Activated CD4-positive, alpha-beta T cell treated with anti-CD3 and anti-CD28 coated beads, Interleukin-2, amount 50 U/mL, for 48 hours (primary cell): Measurements from ENCODE around the gene PLD4.
A peak's percentile ranks its signal among the peaks of the same experiment; 100 is the strongest.

Experiments used
- DNase-seq, 2 experiments: peaks; one replicate each; pipeline ENCODE4 v3.0.0-alpha.2; 2020

PLD4 gene

GRCh38 chr14:104929268-104930230, 4.9 kb downstream of the PLD4 start:
- DNase-seq: no peak

- no peak for DNase-seq
Measured at GRCh38 chr14:104930526-104931303, 6.0 kb downstream of the PLD4 start.

DNA sequence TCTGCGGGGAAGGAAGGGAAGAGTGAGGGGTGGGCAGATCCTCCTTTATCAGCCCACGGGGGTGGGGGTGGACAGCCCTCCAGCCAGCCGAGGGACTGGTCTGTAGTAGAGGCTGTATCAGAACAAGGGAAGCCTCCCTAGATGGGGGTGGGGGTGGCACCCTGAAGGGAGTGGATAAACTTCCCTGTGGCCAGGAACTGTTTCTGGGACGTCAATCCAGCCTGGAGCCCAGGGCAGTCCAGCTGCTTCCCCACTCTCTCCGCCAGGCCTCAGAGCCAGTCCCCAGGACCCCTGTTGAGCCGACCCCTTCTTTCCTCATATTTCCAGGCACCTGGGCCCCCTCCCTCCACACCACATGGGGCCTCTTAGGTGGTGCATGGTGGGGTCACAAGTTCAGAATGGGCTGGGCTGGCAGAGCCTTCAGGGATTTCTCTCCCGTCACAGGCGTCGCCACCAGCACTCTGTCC, 6.7 kb downstream of the PLD4 start:
- no peak for DNase-seq

GRCh38 chr14:104931771-104932675, 7.3 kb downstream of the PLD4 start:
- DNase-seq: no peak

DNA sequence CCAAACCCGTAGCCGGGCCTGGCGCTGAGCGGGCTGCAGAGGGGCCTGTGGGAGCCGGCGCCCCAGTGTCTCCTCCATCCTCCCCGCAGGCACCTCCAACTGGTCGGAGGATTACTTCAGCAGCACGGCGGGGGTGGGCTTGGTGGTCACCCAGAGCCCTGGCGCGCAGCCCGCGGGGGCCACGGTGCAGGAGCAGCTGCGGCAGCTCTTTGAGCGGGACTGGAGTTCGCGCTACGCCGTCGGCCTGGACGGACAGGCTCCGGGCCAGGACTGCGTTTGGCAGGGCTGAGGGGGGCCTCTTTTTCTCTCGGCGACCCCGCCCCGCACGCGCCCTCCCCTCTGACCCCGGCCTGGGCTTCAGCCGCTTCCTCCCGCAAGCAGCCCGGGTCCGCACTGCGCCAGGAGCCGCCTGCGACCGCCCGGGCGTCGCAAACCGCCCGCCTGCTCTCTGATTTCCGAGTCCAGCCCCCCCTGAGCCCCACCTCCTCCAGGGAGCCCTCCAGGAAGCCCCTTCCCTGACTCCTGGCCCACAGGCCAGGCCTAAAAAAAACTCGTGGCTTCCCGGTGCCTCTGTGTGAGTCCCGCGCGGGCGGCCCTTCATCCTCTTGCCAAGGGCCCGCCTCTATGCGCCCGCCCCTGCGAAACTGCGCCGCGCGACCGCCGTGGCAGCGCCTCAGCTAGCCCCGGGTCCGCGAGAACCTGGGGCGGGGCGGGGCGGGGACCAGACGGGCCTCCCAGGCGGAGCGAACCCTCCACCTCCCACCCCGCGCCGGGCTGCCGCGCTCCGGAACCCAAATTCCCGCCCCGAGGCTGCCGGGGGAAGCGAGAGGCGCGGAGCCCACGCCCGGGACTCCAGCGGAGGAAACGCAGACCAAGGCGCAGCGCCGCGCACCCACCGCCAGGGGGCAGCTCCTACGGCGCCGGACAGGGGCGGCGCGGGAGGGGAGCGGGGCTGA, 8.3 kb downstream of the PLD4 start:
- peak; percentile 91 to 92 for DNase-seq

DNA sequence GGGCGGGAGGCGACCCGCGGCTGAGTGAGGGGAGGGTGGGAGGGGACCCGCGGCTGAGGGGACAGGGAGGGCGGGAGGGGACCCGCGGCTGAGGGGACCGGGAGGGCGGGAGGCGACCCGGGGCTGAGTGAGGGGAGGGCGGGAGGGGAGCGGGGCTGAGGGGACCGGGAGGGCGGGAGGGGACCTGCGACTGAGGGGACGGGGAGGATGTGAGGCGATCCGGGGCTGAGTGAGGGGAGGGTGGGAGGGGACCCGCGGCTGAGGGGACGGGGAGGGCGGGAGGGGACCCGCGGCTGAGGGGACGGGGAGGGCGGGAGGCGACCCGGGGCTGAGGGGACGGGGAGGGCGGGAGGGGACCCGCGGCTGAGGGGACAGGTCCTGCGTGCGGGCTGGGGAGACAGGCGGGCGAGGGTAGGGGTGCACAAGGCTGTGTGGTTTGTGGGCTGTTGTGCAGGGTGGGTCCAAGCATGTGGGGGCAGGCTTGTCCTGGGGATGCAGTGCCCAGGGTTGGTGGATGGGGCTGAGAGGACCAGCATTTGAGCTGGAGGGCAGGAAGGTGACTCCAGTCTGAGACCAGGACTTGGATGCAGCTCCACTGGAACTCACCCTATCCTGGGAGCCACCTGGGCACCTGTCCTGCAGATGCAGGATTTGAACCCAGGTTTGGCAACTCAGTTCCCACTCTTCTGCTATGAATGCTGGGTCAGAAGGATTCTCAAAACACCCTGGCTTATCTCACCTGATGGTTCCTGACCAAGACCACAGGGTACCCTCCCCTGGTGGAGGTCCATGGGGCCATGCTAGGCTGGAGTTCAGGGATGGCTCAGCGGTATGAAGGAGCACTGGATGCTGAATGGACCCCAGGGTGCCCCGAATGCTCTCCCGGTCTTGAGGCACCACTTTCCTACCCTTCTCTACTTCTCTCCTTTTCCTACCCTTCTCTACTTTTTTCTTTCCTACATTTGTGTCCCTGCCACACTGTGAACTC, 9.4 kb downstream of the PLD4 start:
- DNase-seq: no peak

DNA sequence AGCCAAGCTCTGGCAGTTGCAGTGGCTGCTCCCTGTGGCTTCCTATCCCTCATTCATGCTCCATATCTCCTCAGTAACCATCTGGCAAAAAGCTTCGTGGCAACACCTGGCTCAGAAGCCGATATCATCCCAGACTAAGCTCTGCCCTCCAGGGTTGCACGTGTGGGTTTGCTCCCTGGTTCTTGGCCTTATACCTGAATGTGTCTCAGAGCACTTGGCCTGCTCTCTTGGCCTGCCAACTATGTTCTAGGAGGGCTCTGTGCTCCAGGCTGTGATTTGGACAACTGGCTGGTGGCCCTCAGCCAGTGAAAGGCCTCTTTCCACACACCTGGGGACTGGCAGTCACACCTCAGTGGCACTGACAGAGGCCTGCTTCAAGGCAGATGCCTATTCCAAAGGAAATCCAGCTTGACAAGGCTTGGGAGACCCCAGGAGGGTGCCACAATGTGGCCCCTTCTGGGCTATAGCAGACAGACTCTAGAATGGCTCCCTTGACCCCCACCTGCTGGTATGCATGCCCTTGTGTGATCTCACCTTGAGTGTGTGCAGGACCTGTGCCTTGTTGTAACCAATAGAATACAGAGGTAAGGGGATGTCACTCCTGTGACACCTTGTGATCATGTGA, 10.5 kb downstream of the PLD4 start:
- no peak for DNase-seq

GRCh38 chr14:104935955-104936354, 11.3 kb downstream of the PLD4 start:
- DNase-seq: no peak

DNA sequence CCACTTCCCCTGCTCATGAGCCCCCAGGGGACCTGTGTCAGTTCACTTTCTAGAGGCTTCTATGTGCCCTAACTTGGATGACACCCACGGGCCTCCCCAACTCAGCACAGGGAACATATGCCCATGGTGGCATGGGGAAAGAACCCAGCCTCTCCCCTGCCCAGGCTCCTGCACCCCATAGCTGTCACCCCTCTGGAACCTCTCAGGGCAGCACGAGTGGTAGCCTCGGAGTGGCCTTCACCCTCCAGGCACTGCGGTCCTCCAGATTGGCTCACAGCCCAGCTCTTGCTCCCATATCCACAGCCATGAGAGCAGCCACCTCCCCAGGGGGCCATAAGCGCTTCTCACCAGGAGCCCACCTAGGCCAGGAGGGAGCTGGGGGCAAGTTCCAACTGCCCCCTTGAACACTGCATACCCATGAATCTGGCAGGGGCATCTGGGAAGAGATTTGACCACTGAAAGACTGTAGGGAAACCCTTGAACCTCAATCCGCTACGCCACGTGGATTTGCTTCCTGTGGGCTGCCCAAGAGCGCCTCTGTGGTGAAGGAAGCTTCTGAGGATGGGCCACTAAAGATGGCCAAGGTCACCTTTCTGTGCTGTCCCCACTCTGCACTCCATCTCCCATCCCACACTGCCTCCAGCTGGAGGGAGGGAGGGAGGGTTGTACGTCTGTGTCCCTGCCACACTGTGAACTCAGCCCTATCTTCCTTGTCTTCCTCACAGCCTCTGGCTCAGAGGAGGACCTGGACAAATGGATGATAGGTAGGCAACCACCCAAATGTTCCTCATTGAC, 11.9 kb downstream of the PLD4 start:
- DNase-seq: no peak

DNA sequence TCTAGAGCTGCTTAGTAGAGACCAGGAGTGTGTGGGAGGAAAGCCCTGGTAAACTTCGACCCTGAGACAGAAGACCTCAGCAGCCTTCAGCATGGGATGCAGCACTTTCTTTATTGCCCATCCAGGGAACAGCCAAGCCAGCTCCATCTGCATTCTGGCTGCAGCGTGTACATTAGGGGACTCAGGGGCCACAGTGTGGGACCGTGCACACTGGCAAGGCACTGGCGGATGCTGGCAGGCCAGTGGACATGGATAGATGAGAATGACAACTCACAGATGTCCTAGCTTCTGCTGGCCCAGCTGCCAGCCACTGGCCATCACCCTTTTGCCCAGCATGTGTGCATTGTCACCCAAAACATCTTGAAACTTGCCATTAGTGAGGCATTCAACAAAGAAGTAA, 12.5 kb downstream of the PLD4 start:
- no peak for DNase-seq

DNA sequence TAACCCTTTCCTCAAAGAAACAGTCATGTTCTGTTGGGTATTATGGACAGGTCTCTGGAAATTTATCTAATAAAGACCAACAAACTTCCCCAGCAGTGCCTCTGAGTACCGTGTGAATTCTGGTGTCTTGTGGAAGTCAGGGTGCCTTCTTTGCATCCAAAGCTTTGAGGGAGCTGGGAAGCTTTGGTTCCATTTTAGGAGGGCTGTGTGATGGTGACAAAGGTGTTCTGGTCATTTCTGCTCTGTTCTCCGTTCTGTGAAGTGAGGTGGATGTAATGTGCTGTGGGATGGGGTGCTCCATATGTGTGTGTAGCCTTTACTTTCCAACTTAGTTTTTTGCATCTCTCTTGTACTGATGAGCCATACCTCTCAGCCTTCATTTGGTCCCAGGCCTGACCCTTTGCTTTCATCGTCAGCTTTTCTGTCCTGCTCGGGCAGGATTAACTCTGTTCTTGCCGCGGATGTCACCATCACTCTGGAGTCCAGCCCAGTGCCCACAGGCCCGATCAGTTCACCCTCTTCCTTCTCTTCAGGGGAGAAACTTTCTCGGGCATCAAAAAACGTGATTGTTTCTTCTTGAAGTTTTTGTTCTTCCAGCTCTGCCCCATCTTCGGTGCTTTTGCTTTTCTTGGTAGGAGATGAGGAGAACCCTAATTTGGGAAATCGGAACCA, 13.2 kb downstream of the PLD4 start:
- no peak for DNase-seq

DNA sequence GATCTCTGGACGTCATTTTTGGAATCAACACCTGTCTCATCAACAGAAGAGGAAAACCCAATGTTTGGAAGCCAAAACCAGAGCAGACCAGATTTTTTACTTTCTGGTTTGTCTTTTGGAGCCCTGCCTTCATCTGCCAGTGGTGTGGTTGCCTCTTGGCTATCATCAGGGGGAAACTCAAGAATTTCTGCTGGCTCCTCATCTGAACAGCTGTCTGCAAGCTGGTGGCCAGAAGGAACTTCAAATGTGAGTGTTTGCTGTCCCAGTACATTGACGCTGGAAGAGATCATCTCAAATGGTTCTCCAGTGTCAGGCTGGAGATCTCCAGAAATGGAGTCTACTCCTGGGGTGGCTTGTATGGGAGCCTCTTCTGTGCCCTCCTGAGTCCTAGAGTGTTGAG, 13.8 kb downstream of the PLD4 start:
- DNase-seq: no peak

GRCh38 chr14:104938960-104939359, 14.3 kb downstream of the PLD4 start:
- DNase-seq: no peak

DNA sequence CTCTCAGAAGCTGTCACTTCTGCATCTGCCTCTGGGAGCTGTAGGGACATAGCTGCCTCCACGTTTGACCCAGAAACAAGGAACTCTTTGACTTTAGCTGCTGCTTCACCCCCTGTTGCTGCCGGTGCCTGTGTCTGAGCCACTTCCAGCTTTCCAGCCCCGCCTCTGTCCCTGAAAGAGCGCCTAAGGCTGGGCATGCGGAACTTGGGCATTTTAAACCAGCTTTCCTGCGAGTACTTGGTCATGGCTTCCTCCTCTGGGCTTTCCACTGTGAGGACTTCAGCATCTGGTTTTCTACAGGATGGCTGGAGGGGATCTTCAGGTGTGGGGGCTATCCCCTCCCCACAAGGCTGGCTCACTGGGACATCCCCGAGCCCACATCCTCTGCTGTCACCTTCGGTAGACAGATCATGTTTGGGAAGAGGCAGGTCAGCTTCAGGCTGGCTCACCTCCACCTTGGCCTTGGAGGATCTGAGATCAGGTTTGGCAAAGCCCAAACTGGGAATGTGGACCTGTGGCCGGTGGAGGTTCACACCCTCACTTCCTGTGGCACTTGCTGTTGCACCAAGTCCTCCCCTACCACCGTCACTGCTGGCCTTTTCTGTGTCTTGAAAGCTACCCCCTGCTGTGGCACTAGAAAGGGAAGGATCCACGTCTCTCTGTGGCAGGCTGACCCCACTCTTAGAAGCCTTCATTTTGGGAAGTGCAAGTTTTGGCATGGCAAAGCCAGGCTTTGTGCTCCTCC, 15.2 kb downstream of the PLD4 start:
- no peak for DNase-seq

GRCh38 chr14:104940526-104941150, 16.0 kb downstream of the PLD4 start:
- DNase-seq: no peak

GRCh38 chr14:104941508-104942365, 17.1 kb downstream of the PLD4 start:
- no peak for DNase-seq
